ENCODE measurements around the gene HOXB13.

DNA sequence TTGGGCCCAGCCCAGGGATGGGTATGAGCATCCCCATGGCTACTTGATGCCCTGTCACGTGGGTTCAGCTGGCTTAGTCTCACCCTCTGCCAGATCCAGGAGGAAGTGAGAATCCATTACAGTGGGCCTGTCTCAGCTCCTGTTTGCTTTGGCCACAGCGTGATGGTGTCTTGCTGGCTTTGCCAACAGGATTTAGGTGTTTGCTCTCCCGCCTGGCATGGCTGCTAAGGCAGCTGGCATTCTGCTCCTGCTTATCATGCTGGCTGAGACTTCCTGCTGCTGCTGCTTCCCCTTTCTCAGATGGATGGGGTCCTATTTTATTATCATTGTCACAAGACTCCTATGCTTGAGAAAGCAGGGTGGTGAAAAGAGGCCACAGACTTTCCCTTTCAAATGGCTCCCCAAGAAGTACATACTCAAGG lies 28.3 kb upstream of the HOXB13 start:
- TF ChIP-seq, protein P1, sequence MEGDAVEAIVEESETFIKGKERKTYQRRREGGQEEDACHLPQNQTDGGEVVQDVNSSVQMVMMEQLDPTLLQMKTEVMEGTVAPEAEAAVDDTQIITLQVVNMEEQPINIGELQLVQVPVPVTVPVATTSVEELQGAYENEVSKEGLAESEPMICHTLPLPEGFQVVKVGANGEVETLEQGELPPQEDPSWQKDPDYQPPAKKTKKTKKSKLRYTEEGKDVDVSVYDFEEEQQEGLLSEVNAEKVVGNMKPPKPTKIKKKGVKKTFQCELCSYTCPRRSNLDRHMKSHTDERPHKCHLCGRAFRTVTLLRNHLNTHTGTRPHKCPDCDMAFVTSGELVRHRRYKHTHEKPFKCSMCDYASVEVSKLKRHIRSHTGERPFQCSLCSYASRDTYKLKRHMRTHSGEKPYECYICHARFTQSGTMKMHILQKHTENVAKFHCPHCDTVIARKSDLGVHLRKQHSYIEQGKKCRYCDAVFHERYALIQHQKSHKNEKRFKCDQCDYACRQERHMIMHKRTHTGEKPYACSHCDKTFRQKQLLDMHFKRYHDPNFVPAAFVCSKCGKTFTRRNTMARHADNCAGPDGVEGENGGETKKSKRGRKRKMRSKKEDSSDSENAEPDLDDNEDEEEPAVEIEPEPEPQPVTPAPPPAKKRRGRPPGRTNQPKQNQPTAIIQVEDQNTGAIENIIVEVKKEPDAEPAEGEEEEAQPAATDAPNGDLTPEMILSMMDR (IDR thresholded peaks at IDR 0.05; ENCODE audit: low read length) = no peak
- TF ChIP-seq EZH2phosphoT487 (IDR thresholded peaks at IDR 0.05; ENCODE audit: low read length) = no peak

All from MM.1S (cell line).